NCI-H146 treated with DMSO at 0.1 percent for 48 hours (cell line): Measurements from ENCODE around the gene SEC14L5.
"Not testable (repeated sequence)": the region's sequence is repeated elsewhere in the genome, so short reads cannot be mapped to it uniquely, and the experiment has no call there.

Experiments used
- DNase-seq: peaks from one replicate; lab custom pipeline; 2025; ENCODE audit not compliant: unreplicated experiment; lab: John Stamatoyannopoulos, UW

SEC14L5 gene

DNA sequence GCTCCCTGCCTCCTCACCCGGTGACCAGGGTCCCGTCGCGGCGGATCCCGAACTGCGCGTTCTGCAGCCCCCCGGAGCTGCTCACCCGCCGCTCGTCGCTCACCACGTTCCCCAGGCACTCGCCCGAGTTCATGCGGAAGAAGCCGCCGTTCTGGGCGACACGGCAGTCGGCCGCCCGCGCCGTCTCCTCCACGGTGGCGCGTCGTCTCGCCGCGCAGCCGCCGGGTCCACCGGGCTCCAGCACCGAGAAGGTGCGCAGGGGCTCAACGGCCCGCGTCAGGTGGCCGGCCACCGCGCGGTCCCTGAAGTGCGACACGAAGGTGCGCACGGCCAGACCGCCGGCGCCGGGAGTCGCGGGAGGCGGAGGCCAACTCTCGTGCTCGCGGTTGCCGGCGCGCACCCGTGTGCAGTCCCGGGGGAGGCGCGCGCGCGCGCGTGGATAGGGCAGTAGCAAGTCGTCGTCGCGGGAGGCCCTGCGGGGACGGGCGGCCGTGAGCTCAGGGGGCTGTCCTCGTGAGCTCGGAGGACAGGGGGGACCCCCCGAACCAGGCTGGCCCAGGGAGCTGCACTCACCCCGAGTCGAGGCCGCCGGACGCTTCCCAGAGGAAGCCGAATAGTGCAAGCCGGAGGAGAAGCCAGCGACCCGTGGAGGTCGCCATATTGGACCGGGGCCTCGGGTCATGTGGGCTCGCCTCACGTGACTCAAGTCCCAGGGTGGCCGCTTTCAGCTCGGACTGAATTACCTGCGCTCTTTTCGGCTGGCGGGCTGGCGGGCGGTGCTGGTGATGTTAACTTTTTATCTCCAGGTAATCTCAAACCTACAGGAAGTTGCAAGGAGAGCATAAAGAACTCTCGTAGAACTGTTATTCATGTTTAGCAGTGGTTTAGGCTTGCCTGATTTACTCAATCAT, 75.4 kb downstream of the SEC14L5 start, which contains the start of gene NAGPA:
Gene NAGPA (minus strand): TSS at position 680 of the 911 bp plus-strand sequence. CDS start 21 bp downstream, at position 659.
- peak; percentile 47 for DNase-seq

DNA sequence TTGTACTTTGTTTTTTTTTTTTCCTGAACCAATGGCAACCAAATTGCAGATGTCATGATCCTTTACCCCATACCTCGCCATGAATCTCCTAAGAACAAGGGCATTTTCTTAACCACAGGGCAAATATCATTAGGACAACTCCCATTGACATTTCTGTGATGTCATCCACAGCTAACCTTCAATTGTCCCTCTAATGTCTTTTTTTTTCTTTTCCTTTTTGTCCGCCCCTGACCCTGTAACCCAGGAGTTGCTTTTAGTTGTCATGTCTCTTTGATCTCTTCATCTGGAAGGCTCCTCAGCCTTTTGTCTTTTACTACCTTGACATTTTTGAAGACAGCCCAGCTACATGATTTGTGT, 76.0 kb downstream of the SEC14L5 start:
- no peak for DNase-seq

DNA sequence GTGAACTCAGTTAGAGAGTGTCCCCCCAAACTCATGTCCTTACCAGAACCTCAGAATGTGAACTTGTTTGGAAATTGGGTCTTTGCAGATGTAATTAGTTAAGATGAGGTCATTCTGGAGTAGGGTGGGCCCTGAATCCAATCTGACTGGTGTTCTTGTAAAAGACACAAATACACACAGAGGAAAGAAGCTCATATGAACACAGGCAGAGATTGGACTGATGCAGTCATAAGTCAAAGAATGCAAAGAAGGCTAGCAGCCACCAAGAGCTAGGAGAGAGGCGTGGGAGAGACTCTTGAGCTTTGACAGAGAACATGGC, 77.7 kb downstream of the SEC14L5 start:
- DNase-seq = no peak

DNA sequence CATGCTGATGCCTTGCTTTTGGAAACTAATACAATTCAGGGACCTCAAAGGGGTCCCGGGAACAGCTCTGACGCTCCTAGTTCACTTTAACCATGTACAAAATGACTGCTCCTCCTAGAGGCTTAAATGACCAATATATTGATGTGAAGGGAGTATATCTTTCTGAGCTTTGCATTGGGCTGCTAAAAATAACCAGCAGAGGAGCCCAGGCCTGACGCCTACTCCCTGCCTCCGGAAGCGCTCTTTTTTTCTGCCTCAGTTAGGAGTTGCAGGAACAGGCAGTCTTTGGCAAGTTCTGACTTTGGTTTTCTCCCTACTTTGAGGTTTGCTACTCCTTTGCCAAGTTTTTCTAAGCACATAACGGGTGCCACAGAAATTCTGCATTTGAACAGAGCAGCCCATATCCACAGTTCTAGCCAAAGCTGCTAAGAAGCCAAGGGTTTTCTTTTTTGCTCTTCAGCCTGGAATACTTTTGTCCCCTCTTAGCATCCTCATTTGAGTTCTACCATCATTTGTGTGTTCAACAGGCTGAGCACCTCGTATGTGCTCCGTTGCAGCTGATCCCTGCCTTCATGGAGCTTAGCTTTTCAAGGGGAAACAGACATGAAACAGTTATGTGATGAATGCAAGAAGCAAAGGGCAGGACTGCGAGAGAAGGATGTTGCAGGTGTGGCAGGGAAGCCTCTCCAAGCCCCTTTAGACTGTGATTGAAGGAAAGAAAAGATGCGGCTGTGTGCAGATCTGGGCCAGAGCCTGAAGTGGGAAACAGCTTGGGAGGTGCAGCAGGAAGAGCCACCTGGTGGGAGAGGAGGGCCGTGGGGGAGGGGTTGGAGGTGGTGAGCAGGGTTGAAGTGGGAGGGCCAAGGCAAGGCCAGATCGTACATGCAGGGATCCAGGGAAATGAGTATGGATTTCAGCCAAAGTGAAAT, 78.4 kb downstream of the SEC14L5 start:
- DNase-seq = no peak

GRCh38 chr16:5040451-5040850, 82.3 kb downstream of the SEC14L5 start:
- DNase-seq = no peak

DNA sequence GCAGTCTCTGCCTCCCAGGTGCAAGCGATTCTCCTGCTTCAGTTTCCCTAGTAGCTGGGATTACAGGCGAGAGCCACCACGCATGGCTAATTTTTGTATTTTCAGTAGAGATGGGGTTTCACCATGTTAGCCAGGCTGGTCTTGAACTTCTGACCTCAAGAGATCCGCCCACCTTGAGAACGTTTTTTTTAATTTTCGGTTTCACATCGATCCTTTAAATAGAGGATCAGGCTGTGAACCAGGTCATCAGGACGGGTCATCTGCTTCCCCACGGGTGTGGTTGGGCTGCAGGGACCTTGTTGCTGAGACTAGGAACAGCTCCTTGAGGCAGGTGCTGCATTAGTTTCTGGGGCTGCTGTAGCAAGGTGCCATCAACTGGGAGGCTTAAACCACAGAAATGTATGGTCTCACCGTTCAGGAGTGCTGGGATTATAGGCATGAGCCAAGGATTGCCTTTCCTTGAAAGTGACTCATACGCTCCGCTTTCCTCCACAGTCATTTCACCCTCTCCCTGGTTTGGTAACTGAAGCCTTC, 83.5 kb downstream of the SEC14L5 start:
- DNase-seq = no peak

DNA sequence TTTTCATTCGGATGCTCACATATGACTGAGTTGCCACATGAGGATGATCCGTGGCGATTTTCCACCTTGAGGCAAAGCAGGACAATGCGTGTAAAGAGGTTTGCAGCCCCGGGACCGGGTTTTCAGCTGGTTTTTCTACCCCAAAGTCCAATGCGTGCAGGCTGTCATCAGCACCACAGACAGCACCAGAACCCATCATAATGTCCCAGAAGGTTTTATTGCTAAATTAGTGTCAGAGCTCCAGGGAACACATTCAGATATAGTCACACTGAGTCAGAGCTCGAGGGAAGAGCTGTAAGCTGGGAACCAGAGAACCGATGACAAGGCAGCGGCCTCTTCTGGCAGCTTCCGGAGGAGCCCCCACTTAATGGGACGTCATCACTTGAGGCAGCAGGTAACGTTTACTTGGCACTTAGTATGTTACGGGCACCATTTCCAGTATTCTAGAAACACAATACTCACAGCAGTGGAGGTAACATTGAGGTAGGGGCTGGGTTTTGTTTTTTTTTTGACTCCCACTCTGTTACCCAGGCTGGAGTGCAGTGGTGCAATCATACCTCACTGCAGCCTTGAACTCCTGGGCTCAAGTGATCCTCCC, 84.5 kb downstream of the SEC14L5 start:
- DNase-seq = no peak

DNA sequence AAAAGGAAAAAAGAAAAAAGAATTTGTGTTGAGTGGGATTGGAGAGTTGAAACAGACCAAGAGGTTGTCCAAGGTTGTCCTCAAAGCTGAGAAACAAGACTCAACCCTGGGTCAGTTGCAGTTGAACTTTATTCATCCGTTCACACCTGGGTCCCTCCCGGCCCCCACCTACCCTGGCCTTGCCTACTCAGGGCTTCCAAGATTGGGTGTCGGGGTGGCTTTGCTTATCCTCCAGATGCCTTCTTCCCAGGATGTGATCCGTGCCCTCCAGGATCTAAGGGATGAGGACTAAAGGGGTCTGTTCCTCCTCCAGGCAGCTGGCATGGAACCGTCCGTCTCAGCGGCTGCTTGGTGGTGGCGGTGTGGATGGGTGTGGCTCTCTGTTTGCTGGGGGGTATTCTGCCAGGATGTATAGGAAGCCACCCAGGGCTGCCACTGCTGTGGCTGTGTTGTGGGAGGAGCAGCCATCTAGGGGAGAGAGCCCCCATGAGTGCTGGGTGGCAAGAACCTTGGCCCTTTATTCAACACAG, 85.9 kb downstream of the SEC14L5 start:
- no peak for DNase-seq

GRCh38 chr16:5044581-5044980, 86.5 kb downstream of the SEC14L5 start:
- DNase-seq = not testable (repeated sequence)

GRCh38 chr16:5045499-5046115, 87.5 kb downstream of the SEC14L5 start:
- DNase-seq = no peak

DNA sequence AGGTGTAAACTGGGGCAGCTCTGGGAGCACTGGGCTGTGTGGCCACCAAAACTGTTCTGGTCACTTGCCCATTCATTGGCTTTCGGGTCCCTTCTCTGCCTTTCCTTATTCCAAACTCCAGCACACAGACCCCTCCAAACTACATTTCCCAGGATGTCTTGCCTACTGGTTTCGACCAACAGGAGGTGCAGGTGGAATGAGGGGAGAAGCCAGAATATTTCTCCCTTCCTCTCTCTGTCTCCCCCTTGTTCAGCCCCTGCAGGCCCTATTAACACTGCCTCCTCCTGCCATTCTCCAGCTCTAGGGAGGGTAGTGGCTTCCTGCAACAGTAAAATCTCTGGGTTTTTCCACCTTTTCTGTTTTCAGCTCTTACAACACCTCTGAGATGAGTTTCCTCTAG, 88.8 kb downstream of the SEC14L5 start:
- no peak for DNase-seq

DNA sequence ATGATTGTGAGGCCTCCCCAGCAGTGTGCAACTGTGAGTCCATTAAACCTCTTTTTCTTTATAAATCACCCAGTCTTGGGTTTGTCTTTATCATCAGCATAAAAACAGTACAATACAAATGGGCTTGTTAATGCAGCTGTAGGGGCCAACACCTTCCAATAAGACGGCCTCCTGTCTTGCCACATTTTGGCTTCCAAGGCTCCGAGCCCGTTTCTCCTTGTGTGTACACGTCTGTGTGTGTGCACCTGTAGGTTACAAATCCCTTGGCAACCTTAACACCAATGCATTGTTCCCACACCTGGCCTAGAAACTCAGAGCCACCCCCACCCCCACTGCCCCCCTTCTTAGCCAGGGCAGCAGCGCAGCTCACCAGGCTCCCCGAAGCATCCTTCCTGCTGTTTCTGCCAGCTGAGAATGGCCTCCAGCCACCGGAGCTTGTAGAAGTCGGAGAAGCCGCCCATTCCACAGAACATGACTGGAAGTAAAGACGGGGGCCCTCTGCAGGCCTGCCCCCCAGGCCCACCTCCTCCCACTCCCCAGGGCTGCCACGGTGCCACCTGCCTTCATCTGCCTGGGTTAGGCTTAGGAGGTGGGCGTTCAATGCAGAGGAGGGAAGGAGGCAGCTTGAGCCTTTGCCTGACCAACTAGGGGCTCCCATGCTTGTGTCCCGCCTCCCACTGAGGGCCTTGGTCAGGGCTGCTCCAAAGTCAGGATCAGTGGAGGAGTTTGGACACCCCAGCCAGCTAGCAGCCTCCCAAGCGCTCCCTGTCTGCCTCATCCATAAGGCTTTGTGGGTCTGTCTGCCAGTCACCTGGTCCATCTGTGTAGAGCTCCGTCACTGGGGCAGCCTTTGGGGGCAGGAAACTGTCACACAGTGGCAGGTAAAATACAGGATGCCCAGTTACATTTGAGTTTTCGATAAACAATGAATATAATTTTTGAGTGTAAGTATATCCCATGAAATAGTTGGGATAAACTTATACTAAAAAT, 97.0 kb downstream of the SEC14L5 start:
- DNase-seq = no peak

- DNase-seq = peak; percentile 10
These were observed 98.2 kb downstream of the SEC14L5 start for GRCh38 chr16:5056352-5056751.

DNA sequence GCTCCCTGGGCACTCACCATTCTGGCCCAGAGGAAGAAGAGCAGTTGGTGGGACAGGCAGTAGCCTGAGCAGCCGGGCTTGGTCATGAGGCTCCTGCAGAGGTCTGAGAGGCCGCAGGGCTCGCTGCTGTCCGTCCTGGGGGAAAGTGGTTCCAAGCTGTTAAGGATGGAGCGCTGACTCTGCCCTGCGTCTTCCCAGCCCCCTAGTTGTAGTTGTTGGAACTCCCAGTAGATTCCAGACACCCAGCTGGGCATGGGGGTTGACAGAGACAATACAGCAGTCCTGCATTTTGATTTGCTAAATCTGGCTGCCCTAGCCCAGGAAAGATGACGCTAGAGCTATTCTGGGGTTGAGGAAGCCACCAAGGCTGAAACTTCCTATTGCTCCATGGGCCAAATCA, 100.3 kb downstream of the SEC14L5 start:
- DNase-seq = no peak

DNA sequence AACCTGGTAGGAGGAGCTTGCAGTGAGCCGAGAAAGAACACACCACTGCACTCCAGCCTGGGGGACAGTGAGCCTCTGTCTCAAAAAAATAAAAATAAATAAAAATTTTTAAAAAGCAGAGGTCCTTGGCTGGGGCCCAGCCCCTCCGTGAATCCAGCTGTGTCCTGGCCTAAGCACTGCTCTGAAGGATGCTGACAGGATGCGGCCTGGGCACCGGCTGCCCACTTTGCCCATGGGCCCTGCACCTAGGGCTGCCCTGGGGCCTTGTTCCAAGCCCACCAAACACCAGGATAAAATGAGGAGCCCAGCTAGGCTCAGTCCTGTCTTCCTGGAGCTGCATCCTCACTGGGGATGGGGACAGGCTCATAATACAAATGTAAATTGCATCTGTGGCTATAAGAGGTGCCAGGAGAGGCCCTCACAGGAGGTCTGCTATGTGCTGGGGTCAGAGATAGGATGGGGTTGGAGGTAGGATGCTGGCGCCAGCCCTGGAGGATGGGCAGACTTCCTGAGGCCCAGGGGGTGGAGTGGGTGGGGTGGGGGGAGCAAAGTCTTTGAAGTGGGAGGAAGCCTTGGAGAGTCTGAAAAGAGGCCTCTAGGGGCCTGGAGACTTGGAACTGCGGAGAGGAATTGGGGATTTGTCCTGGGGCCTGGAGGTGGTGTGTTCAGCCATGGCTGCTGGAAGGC, 101.4 kb downstream of the SEC14L5 start:
- no peak for DNase-seq

DNA sequence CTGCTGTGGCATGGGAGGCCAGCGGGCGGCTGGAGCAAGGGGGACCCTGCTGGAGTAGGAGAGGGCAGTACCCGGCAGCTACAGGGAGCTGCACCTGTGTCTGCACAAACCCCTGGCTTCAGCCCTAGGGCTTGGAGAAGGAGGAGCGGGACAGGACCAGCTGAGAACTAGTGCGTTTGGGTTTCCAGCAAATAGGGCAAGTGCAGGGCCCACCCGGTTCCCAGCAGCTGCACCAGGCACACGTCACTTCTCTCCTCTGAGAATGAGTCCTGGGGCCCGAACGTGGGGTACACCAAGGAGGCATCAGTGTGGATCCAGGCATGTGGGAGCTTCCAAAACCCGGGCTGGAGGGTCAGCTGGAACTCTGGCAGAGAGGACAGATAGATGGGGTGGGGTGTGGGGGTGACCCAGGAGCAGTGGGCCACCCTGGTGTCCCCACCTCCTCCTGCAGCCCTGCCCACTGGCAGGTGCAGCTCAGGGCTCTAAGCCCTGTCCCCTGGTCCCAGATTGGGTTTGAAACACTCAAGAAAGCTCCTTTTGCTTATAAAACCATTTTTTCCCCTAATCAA, 102.0 kb downstream of the SEC14L5 start:
- DNase-seq = no peak

- DNase-seq = no peak
These were observed 103.9 kb downstream of the SEC14L5 start for GRCh38 chr16:5062051-5062450.
